OCI-LY7 (cell line): ENCODE measurements around the gene LDOC1. TPM values are rescaled to one million over a fixed set of nuclear protein-coding genes. Genes with fewer than 3 reads are reported as not detected.

Experiments used
- BruUV-seq: library from RNA; stranded (reverse); fragments of 400-500 nt; replicated peaks from 2 replicates; lab custom pipeline; 2021; lab: Mats Ljungman, UMichigan
- CTCF ChIA-PET: fragments of 300-600 bp; sonication (Branson Sonifier 250); formaldehyde crosslinking; loops from one replicate; lab custom pipeline; 2022; ENCODE audit warnings: antibody characterized with exemption; ENCODE audit not compliant: unreplicated experiment; lab: Charles Lee
- POLR2A ChIA-PET: fragments of 300-600 bp; sonication (Branson Sonifier 250); formaldehyde crosslinking; loops from one replicate; lab custom pipeline; 2022; ENCODE audit warnings: antibody characterized with exemption; lab: Charles Lee
- DNase-seq: peaks from one replicate; pipeline ENCODE4 v3.0.0-alpha.2; 2015; ENCODE audit warnings: low spot score
- H2AFZ ChIP-seq: fragments of 200-600 bp; sonication (generic), shearing (Covaris generic); 2 replicates; pipeline ENCODE4 v1.6.1; 2014; ENCODE audit warnings: mild to moderate bottlenecking, antibody characterized with exemption, low read length, moderate library complexity
- H3K27ac ChIP-seq: fragments of 200-600 bp; sonication (generic); 2 replicates; pipeline ENCODE4 v1.5.1; 2014; ENCODE audit warnings: mixed run types, low read depth, mild to moderate bottlenecking, moderate library complexity, low read length, inconsistent platforms; ENCODE audit not compliant: poor library complexity, severe bottlenecking
- H3K36me3 ChIP-seq: fragments of 200-600 bp; sonication (generic); 2 replicates; pipeline ENCODE4 v1.6.1; 2014; ENCODE audit warnings: mild to moderate bottlenecking, antibody characterized with exemption, low read length, moderate library complexity, mixed read lengths; ENCODE audit not compliant: insufficient read depth
- H3K4me1 ChIP-seq: fragments of 200-600 bp; sonication (generic); 2 replicates; pipeline ENCODE4 v1.5.1; 2014; ENCODE audit warnings: mild to moderate bottlenecking, low read length; ENCODE audit not compliant: insufficient read depth, poor library complexity, severe bottlenecking
- H3K4me2 ChIP-seq: fragments of 200-600 bp; sonication (generic); 2 replicates; pipeline ENCODE4 v1.6.1; 2014; ENCODE audit warnings: mild to moderate bottlenecking, low read length
- H3K4me3 ChIP-seq: fragments of 200-600 bp; sonication (generic); 2 replicates; pipeline ENCODE4 v1.5.1; 2014; ENCODE audit warnings: mild to moderate bottlenecking, low read depth, low read length; ENCODE audit not compliant: poor library complexity, severe bottlenecking
- H3K79me2 ChIP-seq: fragments of 200-600 bp; sonication (generic); 2 replicates; pipeline ENCODE4 v1.6.1; 2016; ENCODE audit warnings: low read depth, mild to moderate bottlenecking, low read length, moderate library complexity, mixed read lengths; ENCODE audit not compliant: insufficient read depth
- H3K9me2 ChIP-seq: fragments of 200-600 bp; sonication (generic); 2 replicates; pipeline ENCODE4 v1.6.1; 2016; ENCODE audit warnings: mild to moderate bottlenecking, low read length, mixed read lengths; ENCODE audit not compliant: insufficient read depth
- H3K9me3 ChIP-seq: fragments of 200-600 bp; sonication (generic); 2 replicates; pipeline ENCODE4 v1.6.1; 2014; ENCODE audit warnings: mild to moderate bottlenecking, mixed run types, low read length, mixed read lengths
- H4K20me1 ChIP-seq: fragments of 200-600 bp; sonication (generic); 2 replicates; pipeline ENCODE4 v1.6.1; 2014; ENCODE audit warnings: mild to moderate bottlenecking, antibody characterized with exemption, low read length, moderate library complexity, mixed read lengths; ENCODE audit not compliant: insufficient read depth
- CTCF ChIP-seq: fragments of 200-600 bp; sonication (generic); conservative IDR thresholded peaks from 2 replicates; pipeline ENCODE4 v1.5.1; 2014; ENCODE audit warnings: mild to moderate bottlenecking, antibody characterized with exemption, low read length, moderate library complexity, mixed read lengths
- EZH2phosphoT487 ChIP-seq: fragments of 200-600 bp; sonication (generic); IDR thresholded peaks from 2 replicates; pipeline ENCODE4 v1.6.1; 2018; ENCODE audit warnings: low read depth, borderline replicate concordance, mild to moderate bottlenecking, mixed run types, antibody characterized with exemption, low read length, moderate library complexity, mixed read lengths
- intact Hi-C: fragments of 100-400 bp; cut with micrococcal nuclease; formaldehyde crosslinking; loops from one replicate; pipeline ENCODE4 v1.10.0; 2022; ENCODE audit not compliant: unreplicated experiment
- total RNA-seq, 2 experiments: library from RNA; depleted of rRNA in 1 of 2; stranded (reverse); fragments of >200 nt in 1 of 2; shearing (Covaris generic) in 1 of 2; gene quantifications; 2 replicates each; pipeline ENCODE4 v1.2.3, GENCODE V29; 2014 to 2022

LDOC1 gene
- total RNA-seq, 2 experiments from 2014 or later = not detected

- Histone ChIP-seq H3K36me3 (no peaks in the 10 kb centered on the region), H3K4me3 (no peak overlapping the region), H4K20me1 (no peaks in the 10 kb centered on the region), H3K4me1 (no peaks in the 10 kb centered on the region), H3K9me2 (no peaks in the 10 kb centered on the region), H2AFZ (no peak overlapping the region), H3K4me2 (no peak overlapping the region), H3K79me2 (no peaks in the 10 kb centered on the region), H3K9me3 (no peaks in the 10 kb centered on the region), H3K27ac (no peak overlapping the region)
- no peak for DNase-seq
- CTCF ChIA-PET = no interaction called here
- TF ChIP-seq CTCF (no peak), EZH2phosphoT487 (no peak)
- BruUV-seq = no TSS peak
- POLR2A ChIA-PET = no interaction called here
- intact Hi-C loops = no loop called here
These were observed 34.0 kb downstream of the LDOC1 start for GRCh38 chrX:141142946-141143345.

- BruUV-seq = no TSS peak
- Histone ChIP-seq H3K9me2 (no peaks in the 10 kb centered on the region), H3K4me1 (no peaks in the 10 kb centered on the region), H3K4me3 (no peak overlapping the region), H4K20me1 (no peaks in the 10 kb centered on the region), H3K36me3 (no peaks in the 10 kb centered on the region), H2AFZ (no peak overlapping the region), H3K27ac (no peak overlapping the region), H3K4me2 (no peak overlapping the region), H3K79me2 (no peaks in the 10 kb centered on the region), H3K9me3 (no peaks in the 10 kb centered on the region)
- CTCF ChIA-PET = no interaction called here
- POLR2A ChIA-PET = no interaction called here
- TF ChIP-seq EZH2phosphoT487 = no peak
- TF ChIP-seq CTCF = no peak
- intact Hi-C loops = no loop called here
- no peak for DNase-seq
These were observed 43.7 kb downstream of the LDOC1 start for GRCh38 chrX:141133272-141133671.

- no peaks in the 10 kb centered on the region for H3K9me3 ChIP-seq
- intact Hi-C loops = no loop called here
- TF ChIP-seq CTCF = no peak
- TF ChIP-seq EZH2phosphoT487 = no peak
- no peak overlapping the region for H3K4me3 ChIP-seq
- no peaks in the 10 kb centered on the region for H3K36me3 ChIP-seq
- DNase-seq = no peak
- H3K4me2 ChIP-seq = no peak overlapping the region
- no TSS peak for BruUV-seq
- no peaks in the 10 kb centered on the region for H3K79me2 ChIP-seq
- no peak overlapping the region for H2AFZ ChIP-seq
- ChIA-PET CTCF (no interaction called here), POLR2A (no interaction called here)
- no peaks in the 10 kb centered on the region for H3K9me2 ChIP-seq
- H3K4me1 ChIP-seq = no peaks in the 10 kb centered on the region
- no peak overlapping the region for H3K27ac ChIP-seq
- H4K20me1 ChIP-seq = no peaks in the 10 kb centered on the region
These were observed 49.8 kb downstream of the LDOC1 start for GRCh38 chrX:141127146-141127545.

Other genes with a start within 250 kb of the LDOC1 start
- not detected in 2 replicates for gene SPANXB1, start 174.5 kb downstream of the LDOC1 start, total RNA-seq (2014; rRNA removed; shearing (Covaris generic))
- not detected in 2 replicates for gene SPANXB1, start 174.5 kb downstream of the LDOC1 start, total RNA-seq (2022)
- not detected in 2 replicates for gene SPANXC, start 65.4 kb upstream of the LDOC1 start, total RNA-seq (2014; rRNA removed; shearing (Covaris generic))
- not detected in 2 replicates for gene SPANXC, start 65.4 kb upstream of the LDOC1 start, total RNA-seq (2022)